ENCODE results near the gene GIPR.
A peak's percentile ranks its signal among the peaks of the same experiment; 100 is the strongest.
"Not testable (repeated sequence)": the region's sequence is repeated elsewhere in the genome, so short reads cannot be mapped to it uniquely, and the experiment has no call there.

The GIPR gene

GRCh38 chr19:45692187-45693105 lies 24.4 kb downstream of the GIPR start, which contains the start of gene QPCTL:
QPCTL (plus strand) TSS chr19:45692666; CDS start chr19:45692704, 38 bp downstream.
- DNase-seq (ENCODE audit: low read depth), result peak; percentile 96

- DNase-seq (ENCODE audit: low read depth), result peak; percentile 43
These were observed 25.2 kb downstream of the GIPR start for GRCh38 chr19:45693106-45693788.

- no peak for DNase-seq (ENCODE audit: low read depth)
These were observed 33.7 kb downstream of the GIPR start for GRCh38 chr19:45701676-45702075.

- DNase-seq (ENCODE audit: low read depth), result no peak
These were observed 37.1 kb downstream of the GIPR start for GRCh38 chr19:45705115-45705514.

GRCh38 chr19:45705710-45706415 lies 37.8 kb downstream of the GIPR start:
- DNase-seq (ENCODE audit: low read depth), result no peak

- DNase-seq (ENCODE audit: low read depth), result no peak
These were observed 42.5 kb downstream of the GIPR start for GRCh38 chr19:45710356-45711130.

GRCh38 chr19:45711851-45712698 lies 44.1 kb downstream of the GIPR start:
- no peak for DNase-seq (ENCODE audit: low read depth)

- DNase-seq (ENCODE audit: low read depth), result no peak
These were observed 44.7 kb downstream of the GIPR start for GRCh38 chr19:45712699-45713067.

GRCh38 chr19:45713141-45713540 lies 45.1 kb downstream of the GIPR start:
- DNase-seq (ENCODE audit: low read depth), result no peak

GRCh38 chr19:45715139-45715538 lies 47.1 kb downstream of the GIPR start:
- no peak for DNase-seq (ENCODE audit: low read depth)

GRCh38 chr19:45716359-45717130 lies 48.5 kb downstream of the GIPR start:
- no peak for DNase-seq (ENCODE audit: low read depth)

GRCh38 chr19:45717131-45717982 lies 49.3 kb downstream of the GIPR start:
- peak; percentile 99 for DNase-seq (ENCODE audit: low read depth)

- DNase-seq (ENCODE audit: low read depth), result no peak
These were observed 50.1 kb downstream of the GIPR start for GRCh38 chr19:45717983-45718650.

GRCh38 chr19:45720065-45720464 lies 52.0 kb downstream of the GIPR start:
- not testable (repeated sequence) for DNase-seq (ENCODE audit: low read depth)

GRCh38 chr19:45728683-45729082 lies 60.7 kb downstream of the GIPR start:
- DNase-seq (ENCODE audit: low read depth), result not testable (repeated sequence)

- no peak for DNase-seq (ENCODE audit: low read depth)
These were observed 61.8 kb downstream of the GIPR start for GRCh38 chr19:45729800-45730290.

GRCh38 chr19:45730368-45731288 lies 62.6 kb downstream of the GIPR start, which contains the start of gene FBXO46:
FBXO46 (minus strand) TSS chr19:45730896; CDS start chr19:45713495, 17,401 bp downstream.
- DNase-seq (ENCODE audit: low read depth), result peak; percentile 97
